ENCODE measurements around the gene DLG2. TPM values are rescaled to one million over a fixed set of nuclear protein-coding genes. Genes with fewer than 3 reads are reported as not detected.

Gene DLG2
- total and polyA plus RNA-seq, 9 of the 15 experiments (the other 6 are each of a cell fraction or from before 2014, with no cell fraction given): 0.52 to 1.6 (median 0.95) TPM

GRCh38 chr11:85663753-85664614, 36.8 kb upstream of the DLG2 start (continued):
- TF ChIP-seq CREB5 (CRISPR knock-in tag; IDR thresholded peaks at IDR 0.05) (no peak), CHD4 (IDR thresholded peaks at IDR 0.05; ENCODE audit: insufficient read depth, insufficient replicate concordance, low read depth, low read length, poor library complexity, severe bottlenecking) (no peak), CBFB (CRISPR knock-in tag; IDR thresholded peaks at IDR 0.05) (no peak), CHD2 (IDR thresholded peaks at IDR 0.05; ENCODE audit: low read depth, low read length) (no peak), CHD1 (IDR thresholded peaks at IDR 0.05; ENCODE audit: low read length) (no peak), MEF2A (IDR thresholded peaks at IDR 0.05; ENCODE audit: control insufficient read depth, low read depth, low read length) (no peak), ASH1L (IDR thresholded peaks at IDR 0.05; ENCODE audit: borderline replicate concordance, low read depth, partially characterized antibody) (no peak), ATF3 (IDR thresholded peaks at IDR 0.05) (no peak), ATF3 (CRISPR knock-in tag; conservative IDR thresholded peaks at IDR 0.05) (no peak), TOE1 (IDR thresholded peaks at IDR 0.05; ENCODE audit: borderline replicate concordance) (0 out of 2 replicates have a peak, but pooled peaks have one; percentile 30), TOE1 (CRISPR knock-in tag; IDR thresholded peaks at IDR 0.05; ENCODE audit: borderline replicate concordance, low read depth) (no peak), CREBBP (IDR thresholded peaks at IDR 0.05; ENCODE audit: low read depth, low read length) (no peak), HMGN3 (IDR thresholded peaks at IDR 0.05; ENCODE audit: borderline replicate concordance, extremely low read depth, insufficient read length, low read depth, low read length) (no peak), TSHZ1 (CRISPR knock-in tag; IDR thresholded peaks at IDR 0.05) (no peak), EGR1 (conservative IDR thresholded peaks at IDR 0.05) (no peak), KLF1 (tag; IDR thresholded peaks at IDR 0.05) (no peak), SMARCB1 (IDR thresholded peaks at IDR 0.05; ENCODE audit: insufficient read length, low read depth) (no peak), ETS1 (conservative IDR thresholded peaks at IDR 0.05; ENCODE audit: control insufficient read depth, low read depth, low read length) (no peak; the same call in 1 of the 2 replicates)

Measured in K562 (cell line).